Lower leg skin (tissue), 3 donors: ENCODE data around the gene RER1.

Experiments
- POLR2A ChIP-seq, 2 donors: fragments of 450-650 bp; IDR thresholded peaks; one replicate each; pipeline ENCODE4 v1.6.1; 2016 to 2017; ENCODE audit warnings: antibody characterized with exemption in 2 of 2, mild to moderate bottlenecking in 1 of 2, moderate library complexity in 1 of 2
- TF ChIP-seq, protein P1 (sequence below), 3 donors: fragments of 450-650 bp; IDR thresholded peaks; one replicate each; pipeline ENCODE4 v1.5.1; 2016; ENCODE audit warnings: antibody characterized with exemption in 3 of 3, mild to moderate bottlenecking in 3 of 3, moderate library complexity in 2 of 3

DNA sequence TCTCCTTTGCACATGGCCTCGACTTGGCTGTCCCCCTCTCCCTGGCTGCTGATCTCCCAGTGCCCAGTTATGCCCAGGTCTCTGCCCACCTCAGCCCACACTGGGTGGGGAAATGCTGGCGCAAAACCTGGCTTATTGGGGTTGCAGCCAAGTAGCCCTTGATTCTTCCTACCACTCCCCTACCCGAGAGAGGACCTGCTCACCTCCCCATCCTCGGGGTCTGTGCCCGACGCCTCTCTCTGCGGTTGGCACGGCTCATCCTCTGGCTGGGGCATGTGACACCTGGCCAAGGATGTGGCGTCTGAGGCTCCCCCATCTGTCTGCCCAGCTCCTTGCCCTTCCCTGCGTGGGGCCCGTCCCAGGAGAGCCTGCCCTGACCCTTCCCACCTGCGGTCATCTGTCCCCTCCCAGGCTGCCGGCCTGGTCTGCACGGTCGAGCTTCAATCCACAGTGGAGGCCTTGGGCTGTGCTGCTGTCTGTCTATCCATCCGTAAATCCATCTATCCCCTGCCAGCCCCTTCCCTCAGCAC lies 27.2 kb downstream of the RER1 start:
- TF ChIP-seq, protein P1, sequence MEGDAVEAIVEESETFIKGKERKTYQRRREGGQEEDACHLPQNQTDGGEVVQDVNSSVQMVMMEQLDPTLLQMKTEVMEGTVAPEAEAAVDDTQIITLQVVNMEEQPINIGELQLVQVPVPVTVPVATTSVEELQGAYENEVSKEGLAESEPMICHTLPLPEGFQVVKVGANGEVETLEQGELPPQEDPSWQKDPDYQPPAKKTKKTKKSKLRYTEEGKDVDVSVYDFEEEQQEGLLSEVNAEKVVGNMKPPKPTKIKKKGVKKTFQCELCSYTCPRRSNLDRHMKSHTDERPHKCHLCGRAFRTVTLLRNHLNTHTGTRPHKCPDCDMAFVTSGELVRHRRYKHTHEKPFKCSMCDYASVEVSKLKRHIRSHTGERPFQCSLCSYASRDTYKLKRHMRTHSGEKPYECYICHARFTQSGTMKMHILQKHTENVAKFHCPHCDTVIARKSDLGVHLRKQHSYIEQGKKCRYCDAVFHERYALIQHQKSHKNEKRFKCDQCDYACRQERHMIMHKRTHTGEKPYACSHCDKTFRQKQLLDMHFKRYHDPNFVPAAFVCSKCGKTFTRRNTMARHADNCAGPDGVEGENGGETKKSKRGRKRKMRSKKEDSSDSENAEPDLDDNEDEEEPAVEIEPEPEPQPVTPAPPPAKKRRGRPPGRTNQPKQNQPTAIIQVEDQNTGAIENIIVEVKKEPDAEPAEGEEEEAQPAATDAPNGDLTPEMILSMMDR (IDR thresholded peaks at IDR 0.05) = no peak
- TF ChIP-seq POLR2A (IDR thresholded peaks at IDR 0.05) = no peak
